K562 (cell line): Measurements from ENCODE around the gene LRRC43. TPM values are rescaled to one million over a fixed set of nuclear protein-coding genes. Genes with fewer than 3 reads are reported as not detected.

Experiments
- ATAC-seq: fragments of 200-7000 bp; cut with Tn5 transposase; 3 replicates; pipeline ENCODE4 v1.9.1; 2020; ENCODE audit warnings: moderate library complexity
- BruUV-seq: library from RNA; stranded (reverse); fragments of 400-500 nt; replicated peaks from 2 replicates; lab custom pipeline; 2021; lab: Mats Ljungman, UMichigan
- CTCF ChIA-PET: fragments of 300-600 bp; formaldehyde crosslinking; extraction: SDS; loops from one replicate; lab custom pipeline; 2021; ENCODE audit warnings: low intra/inter-chr PET ratio; lab: Yijun Ruan, JAX
- POLR2A ChIA-PET: fragments of 300-600, 350-650 bp; sonication (Branson Sonifier 250); formaldehyde crosslinking; extraction: SDS; loops from one replicate; lab custom pipeline; 2021; ENCODE audit warnings: antibody characterized with exemption, inconsistent platforms; lab: Yijun Ruan, JAX
- DNase-seq, 4 experiments: peaks; one replicate each; pipeline versions ENCODE4 v3.0.0 to v3.0.0-alpha.2; 2011 to 2018; ENCODE audit warnings: low spot score in 3 of 4, mixed read lengths in 3 of 4; ENCODE audit errors: extremely low read depth in 1 of 4
- FAIRE-seq: peaks from 2 replicates; lab custom pipeline; 2011; peaks lifted over from hg19 to GRCh38; lab: Jason Lieb, UNC
- H2AFZ ChIP-seq: 2 replicates; pipeline ENCODE4 v1.6.0; 2011; ENCODE audit warnings: low read depth, low read length, control low read depth, inconsistent platforms
- H3K27ac ChIP-seq: fragments of 200-600 bp; 3 replicates; pipeline ENCODE4 v1.8.0; 2011; ENCODE audit warnings: low read depth, mild to moderate bottlenecking, control low read depth, inconsistent platforms, low read length, moderate library complexity, mixed read lengths; ENCODE audit errors: extremely low read depth
- H3K27me3 ChIP-seq, 2 experiments: fragments of 300-600 bp in 1 of 2; 2 replicates in 1 of 2; 3 replicates in 1 of 2; pipeline versions ENCODE4 v1.6.0 to v1.8.0; 2011; ENCODE audit warnings: inconsistent platforms in 2 of 2, low read length in 2 of 2, mild to moderate bottlenecking in 1 of 2, mixed read lengths in 1 of 2, moderate library complexity in 1 of 2; ENCODE audit not compliant: control insufficient read depth in 2 of 2, insufficient read depth in 2 of 2
- H3K36me3 ChIP-seq: fragments of 300-600 bp; 3 replicates; pipeline ENCODE4 v1.8.0; 2011; ENCODE audit warnings: mild to moderate bottlenecking, low read length, inconsistent platforms; ENCODE audit not compliant: control insufficient read depth, insufficient read depth
- H3K4me1 ChIP-seq, 2 experiments: fragments of 200-600 bp in 1 of 2; replicated peaks in 1 of 2; 2 replicates in 1 of 2; 3 replicates in 1 of 2; pipeline versions ENCODE4 v1.5.1 to v1.8.0; 2011; ENCODE audit warnings: inconsistent platforms in 2 of 2, low read length in 2 of 2, mild to moderate bottlenecking in 1 of 2, mixed read lengths in 1 of 2, moderate library complexity in 1 of 2; ENCODE audit not compliant: control insufficient read depth in 2 of 2, insufficient read depth in 2 of 2
- H3K4me2 ChIP-seq: 2 replicates; pipeline ENCODE4 v1.6.1; 2011; ENCODE audit warnings: low read length, control low read depth, inconsistent platforms, mixed read lengths; ENCODE audit not compliant: insufficient read depth
- H3K4me3 ChIP-seq: fragments of 200-600 bp; sonication (generic), shearing (Covaris generic); 2 replicates; pipeline ENCODE4 v1.5.1; 2016; ENCODE audit warnings: control low read depth, inconsistent platforms
- H3K79me2 ChIP-seq: fragments of 200-600 bp; 3 replicates; pipeline ENCODE4 v1.8.0; 2011; ENCODE audit warnings: low read length, inconsistent platforms; ENCODE audit not compliant: control insufficient read depth, insufficient read depth
- H3K9ac ChIP-seq, 2 experiments: 2 replicates each; pipeline versions ENCODE4 v1.6.0 to v1.6.1; 2011; ENCODE audit warnings: low read depth in 2 of 2, low read length in 2 of 2, control low read depth in 1 of 2, inconsistent platforms in 1 of 2, mild to moderate bottlenecking in 1 of 2, mixed read lengths in 1 of 2; ENCODE audit not compliant: insufficient read depth in 1 of 2
- H3K9me1 ChIP-seq: one replicate; pipeline ENCODE4 v1.6.0; 2011; ENCODE audit warnings: inconsistent platforms, mild to moderate bottlenecking, low read length, moderate library complexity; ENCODE audit not compliant: control insufficient read depth, insufficient read depth
- H3K9me3 ChIP-seq: replicated peaks from 2 replicates; pipeline ENCODE4 v1.5.1; 2011; ENCODE audit warnings: low read depth, low read length, inconsistent platforms; ENCODE audit not compliant: control insufficient read depth, insufficient read depth
- H4K20me1 ChIP-seq: replicated peaks from 2 replicates; pipeline ENCODE4 v1.6.1; 2011; ENCODE audit warnings: low read length, inconsistent platforms, mixed read lengths; ENCODE audit not compliant: control insufficient read depth, insufficient read depth
- CTCFL ChIP-seq: IDR thresholded peaks from 2 replicates; pipeline ENCODE4 v1.6.1; 2011; ENCODE audit warnings: borderline replicate concordance, low read depth, mild to moderate bottlenecking, moderate library complexity, low read length; ENCODE audit not compliant: insufficient read depth, poor library complexity, severe bottlenecking
- EZH2 ChIP-seq: IDR thresholded peaks from 2 replicates; pipeline ENCODE4 v1.6.1; 2012; ENCODE audit warnings: low read depth, mild to moderate bottlenecking, inconsistent platforms, low read length, borderline replicate concordance
- POLR2A ChIP-seq: fragments of 450-650 bp; conservative IDR thresholded peaks from 2 replicates; pipeline ENCODE4 v1.6.1; 2016
- POLR2G ChIP-seq: fragments of 200-400 bp; formaldehyde crosslinking; IDR thresholded peaks from 2 replicates; pipeline ENCODE4 v1.6.1; 2017; ENCODE audit warnings: low read depth, mild to moderate bottlenecking, antibody characterized with exemption, low read length, moderate library complexity
- RBFOX2 ChIP-seq: fragments of 200-400 bp; formaldehyde crosslinking; IDR thresholded peaks from 2 replicates; pipeline ENCODE4 v1.6.1; 2017; ENCODE audit warnings: low read depth, mild to moderate bottlenecking, low read length, moderate library complexity
- SUPT5H ChIP-seq: fragments of 450-650 bp; IDR thresholded peaks from 2 replicates; pipeline ENCODE4 v1.6.1; 2016
- ZBTB33 ChIP-seq: sonication (generic); formaldehyde crosslinking; IDR thresholded peaks from 2 replicates; pipeline ENCODE4 v1.8.1; 2023; ENCODE audit warnings: mild to moderate bottlenecking, missing genetic modification reagents
- WGBS: fragments of 100-300 bp; shearing (Covaris generic); methylation state at CpG from one replicate; pipeline ENCODE4 v1.1.6; 2016; ENCODE audit warnings: low coverage, mixed read lengths; ENCODE audit not compliant: insufficient coverage; ENCODE audit errors: missing lambda C conversion rate; 5-methylcytosine and 5-hydroxymethylcytosine counted together
- in situ Hi-C: fragments of 300-500 bp; cut with MboI; formaldehyde crosslinking; loops from 4 replicates; pipeline ENCODE4 v1.15.0; 2018; ENCODE audit warnings: inconsistent platforms, mixed read lengths
- intact Hi-C: fragments of 100-400 bp; cut with micrococcal nuclease; formaldehyde crosslinking; loops from 2 replicates; pipeline ENCODE4 v1.14.2; 2022
- polyA plus RNA-seq, 8 experiments: library from polyadenylated mRNA; depleted of rRNA in 4 of 8; stranded (reverse) in 5 of 8; unstranded in 3 of 8; fragments of >200 nt; fragmentation: Nextera tagmentation in 2 of 8; fragmentation: Illumina TruSeq in 1 of 8; extraction: Ambion mirVana in 2 of 8; extraction: Trizol in 1 of 8; gene quantifications; 2 replicates each; pipeline versions ENCODE4 v1.2.1 to v1.2.3, GENCODE V29; 2011 to 2014; ENCODE audit warnings: inconsistent platforms in 1 of 8, missing spikeins in 1 of 8
- total RNA-seq, 7 experiments: library from RNA; depleted of rRNA in 6 of 7; stranded (reverse); fragments of >200 nt in 6 of 7; fragmentation: Illumina TruSeq in 2 of 7; extraction: Trizol in 2 of 7; gene quantifications; 2 replicates each; pipeline versions ENCODE4 v1.2.1 to v1.2.3, GENCODE V29; 2011 to 2021; ENCODE audit warnings: low replicate concordance in 1 of 7

LRRC43 gene
- total and polyA plus RNA-seq, 9 of the 15 experiments (the other 6 are each of a cell fraction or from before 2014, with no cell fraction given), result 0.19 TPM; not detected in 8

- TSS peak; percentile 54 for BruUV-seq
- ATAC-seq (no peak), FAIRE-seq (no peak), DNase-seq (no peak)
- H3K36me3 ChIP-seq, result peaks cover 57% of the 10 kb centered on the region
- H3K9ac ChIP-seq, result 0 out of 4 replicates have a peak overlapping the region, but pooled peaks of 1 of the 2 experiments have one; percentile 10
- no peaks in the 10 kb centered on the region for H3K27me3 ChIP-seq
- intact Hi-C loops (no loop called here), in situ Hi-C loops (no loop called here)
- ChIA-PET POLR2A (interaction anchor here (0.6 to 11.2 kb wide), 2 partner anchors 14 to 347 kb away, joined by 3 to 149 read pairs; partner anchors contain the start of gene DIABLO), CTCF (no interaction called here)
- no peak overlapping the region for H2AFZ ChIP-seq
- TF ChIP-seq RBFOX2 (0 out of 2 replicates have a peak, but pooled peaks have one; percentile 38), ZBTB33 (no peak), SUPT5H (0 out of 2 replicates have a peak, but pooled peaks have one; percentile 25), CTCFL (no peak), POLR2A (peak; percentile 53; the same call in 1 of the 2 replicates), EZH2 (no peak), POLR2G (peak; percentile 43; the same call in 1 of the 2 replicates)
- H3K27ac ChIP-seq, result no peak overlapping the region
- H3K4me2 ChIP-seq, result no peak overlapping the region
- no peaks in the 10 kb centered on the region for H3K79me2 ChIP-seq
- peaks cover 7 to 34% of the 10 kb centered on the region in 2 experiments; a peak in 3 of 5 replicates for H3K4me1 ChIP-seq
- H4K20me1 ChIP-seq, result no peaks in the 10 kb centered on the region; the same call in 1 of the 2 replicates
- WGBS, result 91% methylated on average over 18 of the region's 18 CpGs
- H3K9me1 ChIP-seq, result no peaks in the 10 kb centered on the region
- no peak overlapping the region for H3K4me3 ChIP-seq
- H3K9me3 ChIP-seq, result no peaks in the 10 kb centered on the region
Observed at GRCh38 chr12:122208073-122208820, 25.3 kb downstream of the LRRC43 start.
